ENCODE results near the gene ITGA11.

DNA sequence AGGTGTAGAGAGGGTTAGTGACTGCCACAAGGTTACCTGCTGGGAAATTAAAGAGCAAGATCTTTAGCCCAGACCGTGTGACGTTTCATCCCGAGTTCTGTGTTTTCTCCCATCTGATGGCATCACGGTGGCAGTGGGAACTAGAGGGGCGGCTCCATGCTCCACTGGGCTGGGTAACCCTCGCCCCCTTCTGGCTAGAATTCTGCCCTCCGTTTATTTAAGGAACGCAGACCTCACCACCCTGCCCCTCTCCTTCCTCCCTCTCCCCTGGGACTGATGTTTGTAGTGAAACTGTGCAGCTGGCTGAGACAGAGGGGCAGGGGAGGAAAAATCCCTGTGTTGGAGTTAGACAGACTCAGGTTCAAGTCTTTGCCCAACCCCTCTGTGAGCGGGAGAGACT lies 65.6 kb downstream of the ITGA11 start:
- TF ChIP-seq, protein P1, sequence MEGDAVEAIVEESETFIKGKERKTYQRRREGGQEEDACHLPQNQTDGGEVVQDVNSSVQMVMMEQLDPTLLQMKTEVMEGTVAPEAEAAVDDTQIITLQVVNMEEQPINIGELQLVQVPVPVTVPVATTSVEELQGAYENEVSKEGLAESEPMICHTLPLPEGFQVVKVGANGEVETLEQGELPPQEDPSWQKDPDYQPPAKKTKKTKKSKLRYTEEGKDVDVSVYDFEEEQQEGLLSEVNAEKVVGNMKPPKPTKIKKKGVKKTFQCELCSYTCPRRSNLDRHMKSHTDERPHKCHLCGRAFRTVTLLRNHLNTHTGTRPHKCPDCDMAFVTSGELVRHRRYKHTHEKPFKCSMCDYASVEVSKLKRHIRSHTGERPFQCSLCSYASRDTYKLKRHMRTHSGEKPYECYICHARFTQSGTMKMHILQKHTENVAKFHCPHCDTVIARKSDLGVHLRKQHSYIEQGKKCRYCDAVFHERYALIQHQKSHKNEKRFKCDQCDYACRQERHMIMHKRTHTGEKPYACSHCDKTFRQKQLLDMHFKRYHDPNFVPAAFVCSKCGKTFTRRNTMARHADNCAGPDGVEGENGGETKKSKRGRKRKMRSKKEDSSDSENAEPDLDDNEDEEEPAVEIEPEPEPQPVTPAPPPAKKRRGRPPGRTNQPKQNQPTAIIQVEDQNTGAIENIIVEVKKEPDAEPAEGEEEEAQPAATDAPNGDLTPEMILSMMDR (IDR thresholded peaks at IDR 0.05) = no peak
- TF ChIP-seq POLR2AphosphoS5 (IDR thresholded peaks at IDR 0.05) = no peak

Measured in stomach (tissue), 4 donors.